ENCODE results near the gene ATP11C.

GRCh38 chrX:139844163-139844562 lies 88.7 kb downstream of the ATP11C start:
- no peak for TF ChIP-seq EZH2phosphoT487 (IDR thresholded peaks at IDR 0.05; ENCODE audit: borderline replicate concordance, low read length)
- TF ChIP-seq CTCF (IDR thresholded peaks at IDR 0.05; ENCODE audit: low read depth, low read length, poor library complexity, severe bottlenecking), result no peak
